HG03045 (cell line): Measurements from ENCODE around the gene ELMO2.

ENCODE experiments used
- ATAC-seq: cut with Tn5 transposase; IDR thresholded peaks from one replicate; pipeline ENCODE4 v1.9.1; 2021; ENCODE audit warnings: mild to moderate bottlenecking, moderate library complexity; ENCODE audit not compliant: unreplicated experiment

The ELMO2 gene

GRCh38 chr20:46334303-46334904, 72.0 kb downstream of the ELMO2 start:
- ATAC-seq = no peak

- no peak for ATAC-seq
Measured at GRCh38 chr20:46333161-46333991, 73.0 kb downstream of the ELMO2 start.

- ATAC-seq = no peak
Measured at GRCh38 chr20:46332373-46333160, 73.8 kb downstream of the ELMO2 start.

GRCh38 chr20:46331611-46332361, 74.6 kb downstream of the ELMO2 start:
- no peak for ATAC-seq

GRCh38 chr20:46330831-46331371, 75.5 kb downstream of the ELMO2 start:
- no peak for ATAC-seq

GRCh38 chr20:46330072-46330763, 76.2 kb downstream of the ELMO2 start:
- no peak for ATAC-seq

GRCh38 chr20:46328200-46328882, 78.1 kb downstream of the ELMO2 start:
- ATAC-seq = no peak

GRCh38 chr20:46327557-46327956, 78.9 kb downstream of the ELMO2 start:
- ATAC-seq = no peak

- no peak for ATAC-seq
Measured at GRCh38 chr20:46325789-46326188, 80.6 kb downstream of the ELMO2 start.

- ATAC-seq = no peak
Measured at GRCh38 chr20:46324960-46325703, 81.3 kb downstream of the ELMO2 start.

- no peak for ATAC-seq
Measured at GRCh38 chr20:46324379-46324778, 82.0 kb downstream of the ELMO2 start.

- no peak for ATAC-seq
Measured at GRCh38 chr20:46323557-46323956, 82.9 kb downstream of the ELMO2 start.

- ATAC-seq = no peak
Measured at GRCh38 chr20:46322641-46323040, 83.8 kb downstream of the ELMO2 start.

- no peak for ATAC-seq
Measured at GRCh38 chr20:46317685-46318177, 88.7 kb downstream of the ELMO2 start.

- no peak for ATAC-seq
Measured at GRCh38 chr20:46316984-46317684, 89.3 kb downstream of the ELMO2 start.
